HCT116 (cell line): ENCODE data around the gene TTC27.

Experiments
- CEBPB ChIP-seq: IDR thresholded peaks from 2 replicates; pipeline ENCODE4 v1.6.1; 2012; ENCODE audit warnings: low read depth
- EZH2 ChIP-seq: fragments of 200-600 bp; sonication (generic); IDR thresholded peaks from 2 replicates; pipeline ENCODE4 v1.6.1; 2017; ENCODE audit warnings: antibody characterized with exemption, mixed run types
- POLR2A ChIP-seq: IDR thresholded peaks from 2 replicates; pipeline ENCODE4 v1.7.0; 2011; ENCODE audit warnings: borderline replicate concordance; ENCODE audit not compliant: insufficient read depth, insufficient read length; ENCODE audit errors: extremely low read depth
- POLR2AphosphoS5 ChIP-seq: IDR thresholded peaks from 2 replicates; pipeline ENCODE4 v1.6.1; 2011; ENCODE audit warnings: mild to moderate bottlenecking, low read depth, low read length, moderate library complexity
- TCF7L2 ChIP-seq: IDR thresholded peaks from 2 replicates; pipeline ENCODE4 v1.7.0; 2011; ENCODE audit warnings: borderline replicate concordance, inconsistent platforms; ENCODE audit not compliant: insufficient read depth, insufficient read length; ENCODE audit errors: extremely low read depth
- TF ChIP-seq, protein P1 (sequence below), 3 experiments: fragments of 200-600 bp in 1 of 3; sonication (generic) in 1 of 3; IDR thresholded peaks in 2 of 3; conservative IDR thresholded peaks in 1 of 3; 2 replicates each; pipeline ENCODE4 v1.5.1; 2012 to 2017; ENCODE audit warnings: low read depth in 2 of 3, low read length in 2 of 3, antibody characterized with exemption in 1 of 3, borderline replicate concordance in 1 of 3, control low read depth in 1 of 3, mild to moderate bottlenecking in 1 of 3, mixed read lengths in 1 of 3, mixed run types in 1 of 3, moderate library complexity in 1 of 3; ENCODE audit not compliant: insufficient read depth in 1 of 3

DNA sequence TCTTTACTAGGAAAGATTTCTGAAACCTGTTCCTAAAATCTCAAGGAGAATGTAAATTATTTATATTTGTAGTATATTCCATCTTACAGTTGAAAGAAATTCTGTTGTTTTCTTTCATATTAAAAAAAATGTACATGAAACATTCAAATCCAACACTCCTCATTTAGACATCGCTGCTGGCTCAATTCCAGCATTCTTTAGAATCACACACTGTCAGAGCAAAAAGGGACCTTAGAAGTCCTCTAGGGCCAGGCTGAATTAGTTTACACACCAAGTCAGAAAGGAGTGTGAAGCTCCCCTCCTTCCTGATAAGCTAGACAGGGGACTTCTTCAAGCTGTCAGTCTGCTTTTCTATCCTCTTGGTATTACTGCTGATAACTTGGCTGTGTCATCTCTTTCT, 160.3 kb downstream of the TTC27 start:
- TF ChIP-seq POLR2A (no peak), TCF7L2 (no peak), EZH2 (no peak), POLR2AphosphoS5 (no peak), CEBPB (no peak)
- TF ChIP-seq, protein P1, sequence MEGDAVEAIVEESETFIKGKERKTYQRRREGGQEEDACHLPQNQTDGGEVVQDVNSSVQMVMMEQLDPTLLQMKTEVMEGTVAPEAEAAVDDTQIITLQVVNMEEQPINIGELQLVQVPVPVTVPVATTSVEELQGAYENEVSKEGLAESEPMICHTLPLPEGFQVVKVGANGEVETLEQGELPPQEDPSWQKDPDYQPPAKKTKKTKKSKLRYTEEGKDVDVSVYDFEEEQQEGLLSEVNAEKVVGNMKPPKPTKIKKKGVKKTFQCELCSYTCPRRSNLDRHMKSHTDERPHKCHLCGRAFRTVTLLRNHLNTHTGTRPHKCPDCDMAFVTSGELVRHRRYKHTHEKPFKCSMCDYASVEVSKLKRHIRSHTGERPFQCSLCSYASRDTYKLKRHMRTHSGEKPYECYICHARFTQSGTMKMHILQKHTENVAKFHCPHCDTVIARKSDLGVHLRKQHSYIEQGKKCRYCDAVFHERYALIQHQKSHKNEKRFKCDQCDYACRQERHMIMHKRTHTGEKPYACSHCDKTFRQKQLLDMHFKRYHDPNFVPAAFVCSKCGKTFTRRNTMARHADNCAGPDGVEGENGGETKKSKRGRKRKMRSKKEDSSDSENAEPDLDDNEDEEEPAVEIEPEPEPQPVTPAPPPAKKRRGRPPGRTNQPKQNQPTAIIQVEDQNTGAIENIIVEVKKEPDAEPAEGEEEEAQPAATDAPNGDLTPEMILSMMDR (IDR thresholded peaks at IDR 0.05 in 2 of 3, conservative IDR thresholded peaks at IDR 0.05 in 1 of 3; ENCODE audit: borderline replicate concordance in 1 of 3, insufficient read depth in 1 of 3, low read depth in 2 of 3, low read length in 2 of 3) = no peak
